Measurements from ENCODE around the gene ASPG.

Gene ASPG

DNA sequence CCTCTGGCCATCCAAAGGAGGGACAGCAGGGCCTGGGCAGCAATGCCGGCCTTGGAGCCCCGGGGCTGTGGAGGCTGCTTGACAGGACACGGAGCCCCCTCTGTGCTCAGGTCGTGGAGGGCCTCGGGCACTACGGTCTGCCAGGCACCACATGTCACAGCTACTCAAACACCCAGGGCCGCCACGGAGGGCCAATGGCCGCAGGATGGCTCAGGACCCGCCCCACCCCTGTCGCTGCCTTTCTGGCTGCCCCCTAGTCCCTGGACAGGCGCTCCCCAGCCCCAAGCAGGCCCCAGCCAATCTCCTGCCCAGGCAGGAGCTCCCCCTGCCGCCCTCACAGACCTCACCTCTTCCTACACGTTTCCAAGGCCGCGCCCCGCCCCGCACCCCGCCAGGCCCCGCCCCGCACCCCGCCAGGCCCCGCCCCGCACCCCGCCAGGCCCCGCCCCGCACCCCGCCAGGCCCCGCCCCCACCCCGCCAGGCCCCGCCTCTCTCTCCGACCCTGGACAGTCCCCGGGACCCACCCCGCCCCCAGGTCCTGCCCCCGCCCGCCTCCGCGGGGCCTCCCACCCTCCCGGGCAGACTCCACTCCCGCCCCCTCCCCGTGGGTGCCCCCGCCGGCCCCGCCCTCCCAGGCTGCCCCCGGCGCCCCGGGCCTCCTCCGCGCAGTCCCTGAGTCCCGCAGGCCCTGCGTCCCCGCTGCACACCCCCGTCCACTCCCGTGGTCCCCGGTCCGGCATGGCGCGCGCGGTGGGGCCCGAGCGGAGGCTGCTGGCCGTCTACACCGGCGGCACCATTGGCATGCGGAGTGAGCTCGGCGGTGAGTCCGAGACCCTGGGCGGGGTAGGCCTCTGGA, at the start of gene ASPG:
TSS of gene ASPG (plus strand) at position 669 of the 857 bp plus-strand sequence. CDS start at position 740, 71 bp downstream.
- peak; percentile 49 for DNase-seq

DNA sequence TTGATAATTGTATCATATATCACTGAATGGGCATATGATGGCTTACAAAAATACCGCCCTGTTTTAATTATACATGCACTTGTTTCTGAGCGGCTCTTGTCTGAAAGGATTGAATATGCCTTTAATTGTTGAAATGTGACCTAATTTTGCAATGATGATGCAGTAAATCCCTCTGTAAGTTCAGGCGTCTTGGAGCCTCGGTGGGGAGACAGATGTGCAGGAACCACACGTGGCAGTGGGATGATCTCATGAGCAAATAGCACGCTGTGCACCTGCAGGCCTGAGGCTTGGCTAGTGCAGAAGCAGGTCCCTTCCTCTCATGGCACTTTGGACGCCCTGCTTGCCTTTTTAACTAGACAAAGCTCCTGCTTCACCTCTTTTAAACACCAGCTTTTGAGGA, 49.3 kb upstream of the ASPG start:
- DNase-seq = no peak

DNA sequence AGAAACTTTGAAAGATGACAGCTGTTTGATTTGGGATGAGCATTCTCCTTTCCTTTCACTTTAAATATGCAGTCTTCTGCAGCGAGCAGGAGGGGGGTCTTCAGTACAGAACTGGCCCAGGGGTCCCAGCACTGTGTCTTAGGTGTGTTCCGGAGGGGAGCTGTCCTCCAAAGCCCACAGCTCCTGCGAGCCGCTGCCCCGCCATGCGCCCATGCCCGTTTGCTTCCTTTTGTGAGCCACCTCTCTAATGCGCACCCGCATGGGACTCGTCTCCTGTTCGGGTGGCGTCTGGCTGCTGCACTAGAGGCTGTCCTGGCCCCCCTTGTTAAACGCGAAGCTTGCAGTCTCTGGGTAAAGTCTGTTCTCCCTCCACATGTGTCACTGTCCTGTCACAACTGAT, 48.4 kb upstream of the ASPG start:
- DNase-seq = no peak

DNA sequence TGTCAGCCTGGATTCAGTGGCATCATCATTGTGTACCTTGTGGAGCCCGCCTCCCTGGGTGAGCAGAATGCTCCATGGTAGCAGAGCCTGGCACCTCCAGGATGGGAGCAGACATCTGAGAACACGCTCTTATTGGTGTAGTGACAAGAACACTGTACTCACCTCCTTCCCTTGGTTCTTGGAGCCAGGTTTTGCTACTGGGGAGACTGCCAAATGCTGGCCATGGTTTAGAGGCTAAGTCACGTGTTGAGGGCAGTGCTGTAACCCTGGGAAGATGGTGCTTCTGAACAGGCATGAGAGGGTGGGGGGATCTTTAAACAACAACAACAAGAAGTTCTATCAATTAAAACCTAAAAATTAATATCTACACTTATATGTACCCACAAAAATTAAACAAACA, 47.6 kb upstream of the ASPG start:
- no peak for DNase-seq

DNA sequence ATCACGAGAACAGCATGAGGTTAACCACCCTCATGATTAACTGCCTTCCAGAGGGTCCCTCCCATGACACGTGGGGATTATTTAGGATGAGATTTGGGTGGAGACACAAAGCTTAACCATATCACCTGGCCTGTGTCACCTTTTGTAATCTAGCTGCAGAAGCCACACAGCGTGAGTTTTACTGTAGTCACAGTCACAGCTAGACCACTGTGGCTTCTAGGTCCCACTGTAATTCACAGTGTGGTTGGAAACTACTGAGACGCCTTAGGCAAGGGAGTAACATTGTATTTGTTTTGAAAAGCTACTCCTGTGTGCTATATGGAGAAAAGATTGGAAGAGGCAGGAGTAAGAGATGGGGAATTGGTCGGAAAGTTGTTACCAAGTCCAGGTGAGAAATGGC, 46.3 kb upstream of the ASPG start:
- no peak for DNase-seq

DNA sequence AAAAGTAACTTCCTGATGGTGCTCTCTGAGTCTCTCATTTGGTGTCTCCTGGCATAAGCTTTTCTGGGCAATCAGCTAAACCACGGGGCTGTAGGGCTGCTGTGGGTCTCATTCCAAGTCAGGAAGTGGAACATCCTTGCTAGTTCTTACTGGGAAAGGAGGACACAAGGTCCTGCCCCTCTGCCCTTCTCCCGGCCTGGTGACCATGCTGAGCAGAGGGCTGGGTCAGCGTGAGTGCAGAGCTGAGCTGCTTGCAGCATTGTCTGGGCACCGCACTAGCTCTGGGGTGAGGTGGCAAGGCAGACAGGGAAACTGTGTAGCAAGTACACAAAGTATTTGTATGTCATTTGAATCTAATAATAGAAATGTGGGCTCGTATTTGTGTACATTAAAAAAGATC, 45.0 kb upstream of the ASPG start:
- DNase-seq = no peak

DNA sequence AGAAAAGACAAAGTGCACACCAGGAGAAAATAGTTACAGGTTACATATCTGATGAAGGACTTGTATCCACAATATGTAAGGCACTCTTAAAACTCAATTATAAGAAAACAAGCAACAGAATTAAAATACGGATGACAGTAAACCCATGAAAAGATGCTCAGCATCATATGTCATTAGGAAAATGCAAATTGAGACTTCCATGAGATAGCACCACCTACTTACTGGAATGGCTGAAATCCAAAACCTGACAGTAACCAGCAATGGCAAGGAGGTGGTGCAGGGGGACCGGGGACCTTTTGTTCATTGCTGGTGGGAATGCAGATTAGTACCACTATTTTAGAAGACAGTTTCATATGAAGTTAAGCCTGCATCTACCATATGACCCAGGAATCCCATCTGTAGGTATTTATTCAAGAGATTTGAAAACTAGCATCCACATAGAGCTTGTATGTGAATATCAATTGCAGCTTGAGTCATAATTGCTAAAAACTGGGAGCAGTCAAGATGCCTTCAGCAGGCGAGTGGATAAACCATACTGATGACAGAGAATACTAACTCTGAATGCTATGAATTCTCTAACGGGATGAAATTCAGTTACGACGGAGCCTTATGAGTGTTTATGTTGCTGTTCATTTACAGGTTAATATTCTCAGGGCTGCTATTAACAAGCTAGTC, 43.9 kb upstream of the ASPG start:
- no peak for DNase-seq

DNA sequence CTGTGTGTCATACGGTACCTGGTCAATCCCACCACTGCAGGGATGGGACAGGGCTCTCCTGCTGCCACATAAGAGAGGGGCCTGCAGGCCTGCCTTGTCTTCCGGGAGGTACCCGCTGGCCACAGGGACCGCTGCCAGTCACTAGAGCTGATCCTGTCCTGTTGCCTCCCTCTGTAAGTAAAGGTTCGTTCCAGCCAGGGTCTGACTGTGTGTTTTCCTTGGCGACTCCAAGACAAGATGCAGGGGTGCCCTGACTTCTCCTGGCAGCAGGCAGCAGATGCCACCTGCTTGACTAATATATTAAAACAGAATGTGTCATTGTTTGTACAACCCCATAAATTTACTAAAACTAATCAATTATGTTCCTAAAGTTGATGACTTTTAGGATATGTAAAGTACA, 41.5 kb upstream of the ASPG start:
- DNase-seq = no peak

DNA sequence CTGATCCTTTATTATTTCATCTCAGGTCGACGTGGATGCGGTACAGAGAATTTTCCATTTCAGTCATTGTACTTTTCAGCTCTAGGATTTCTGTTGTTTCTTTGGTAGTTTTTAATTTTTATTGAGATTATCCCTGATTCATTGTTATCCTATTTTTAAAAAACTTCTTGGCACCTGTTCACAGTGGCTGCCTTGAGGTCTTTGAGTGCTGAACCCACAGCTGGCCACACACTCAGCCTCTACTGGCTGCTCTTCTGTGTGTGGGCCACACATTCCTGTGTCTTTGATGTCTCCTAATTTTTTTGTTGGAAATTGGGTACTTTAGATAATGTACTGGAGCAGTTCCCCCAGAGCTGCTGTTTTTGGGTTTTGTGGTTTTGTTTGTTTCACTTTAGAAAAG, 37.7 kb upstream of the ASPG start:
- no peak for DNase-seq

DNA sequence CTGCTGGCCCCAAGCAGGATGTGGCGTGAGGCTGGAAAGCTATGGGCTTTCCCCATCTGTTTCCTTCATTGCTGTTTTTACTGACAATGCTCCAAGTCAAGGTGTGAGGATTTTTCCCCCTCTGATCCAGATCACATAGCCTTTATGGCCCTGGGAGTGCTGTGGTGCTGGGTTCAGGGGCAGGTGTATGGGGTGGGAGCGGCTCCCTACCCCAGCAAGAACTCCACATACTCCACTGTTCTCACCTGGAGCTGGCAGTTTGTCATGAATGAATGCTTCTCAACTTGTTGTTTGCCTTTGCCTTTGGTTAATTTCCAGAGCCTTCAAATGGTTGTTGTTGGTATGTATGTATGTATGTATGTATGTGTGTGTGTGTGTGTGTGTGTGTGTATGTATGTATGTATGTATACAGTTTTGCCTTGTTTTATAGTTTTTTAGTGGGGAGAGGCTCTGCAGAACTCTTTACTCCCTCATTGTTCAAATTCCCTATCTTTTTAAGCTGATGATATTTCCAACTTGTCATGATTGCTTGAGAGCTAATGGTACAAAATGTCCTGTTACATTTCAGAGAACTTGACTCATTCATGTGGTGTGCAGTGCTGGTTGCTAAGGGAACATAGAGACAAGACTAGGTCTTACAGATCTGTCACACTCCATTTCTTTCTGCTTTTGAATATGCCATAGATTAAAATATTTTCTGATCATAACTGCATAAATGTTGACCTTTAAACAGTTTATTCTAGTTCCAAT, 36.6 kb upstream of the ASPG start:
- DNase-seq = no peak

DNA sequence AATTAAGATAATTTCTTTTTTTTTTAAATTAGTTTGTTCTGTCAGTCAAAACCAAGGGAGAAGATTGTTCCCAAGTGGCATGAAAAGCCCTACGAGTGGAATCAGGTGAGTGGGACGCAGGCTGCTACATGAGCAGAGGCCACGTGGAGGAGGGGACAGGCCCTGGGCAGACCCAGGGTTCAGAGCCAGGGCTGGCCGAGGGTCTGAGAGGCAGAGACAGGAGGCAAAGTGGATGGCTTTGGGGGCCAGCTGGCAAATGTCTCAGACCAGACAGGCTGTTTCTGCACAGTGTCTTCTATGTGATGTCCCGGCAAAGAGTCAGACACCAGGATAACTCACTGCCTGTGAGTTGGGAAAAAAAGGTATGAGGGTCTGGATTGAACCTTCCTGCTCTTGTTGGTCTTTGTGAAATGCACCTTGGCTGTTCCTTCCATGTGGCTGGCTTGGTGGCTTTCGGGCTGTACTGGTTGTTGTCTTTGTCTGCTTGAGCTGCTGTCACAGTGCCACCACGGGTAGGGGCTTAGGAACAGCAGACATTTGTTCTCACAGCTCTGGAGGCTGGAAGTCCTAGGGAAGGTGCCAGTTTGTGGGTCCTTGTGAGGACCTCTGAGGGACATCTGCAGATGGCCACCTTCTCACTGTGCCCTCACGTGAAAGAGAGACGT, 35.8 kb upstream of the ASPG start:
- DNase-seq = no peak

DNA sequence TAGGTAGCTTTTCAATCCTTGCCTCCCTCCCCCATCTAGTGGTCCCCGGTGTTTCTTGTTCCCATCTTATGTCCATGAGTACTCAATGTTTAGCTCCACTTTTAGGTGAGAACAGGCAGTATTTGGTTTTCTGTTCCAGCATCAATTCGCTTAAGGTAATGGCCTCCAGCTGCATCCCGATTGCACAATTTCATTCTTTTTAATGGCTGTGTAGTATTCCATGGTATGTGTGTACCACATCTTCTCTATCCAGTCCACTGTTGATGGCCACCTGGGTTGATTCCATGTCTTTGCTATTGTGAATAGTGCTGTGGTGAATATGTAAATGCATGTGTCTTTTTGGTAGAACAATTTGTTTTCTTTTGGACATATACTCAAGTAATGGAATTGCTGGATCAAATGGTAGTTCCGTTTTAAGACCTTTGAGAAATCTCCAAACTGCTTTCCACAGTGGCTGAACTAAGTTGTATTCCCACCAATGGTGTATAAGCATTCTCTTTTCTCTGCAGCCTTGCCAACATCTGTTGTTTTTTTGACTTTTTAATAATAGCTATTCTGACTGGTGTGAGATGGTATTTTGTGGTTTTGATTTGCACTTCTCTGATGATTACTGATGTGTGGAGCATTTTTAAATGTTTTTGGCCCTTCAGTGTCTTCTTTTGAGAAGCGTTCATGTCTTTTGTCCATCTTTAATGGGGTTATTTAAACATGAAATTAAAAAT, 34.2 kb upstream of the ASPG start:
- no peak for DNase-seq

DNA sequence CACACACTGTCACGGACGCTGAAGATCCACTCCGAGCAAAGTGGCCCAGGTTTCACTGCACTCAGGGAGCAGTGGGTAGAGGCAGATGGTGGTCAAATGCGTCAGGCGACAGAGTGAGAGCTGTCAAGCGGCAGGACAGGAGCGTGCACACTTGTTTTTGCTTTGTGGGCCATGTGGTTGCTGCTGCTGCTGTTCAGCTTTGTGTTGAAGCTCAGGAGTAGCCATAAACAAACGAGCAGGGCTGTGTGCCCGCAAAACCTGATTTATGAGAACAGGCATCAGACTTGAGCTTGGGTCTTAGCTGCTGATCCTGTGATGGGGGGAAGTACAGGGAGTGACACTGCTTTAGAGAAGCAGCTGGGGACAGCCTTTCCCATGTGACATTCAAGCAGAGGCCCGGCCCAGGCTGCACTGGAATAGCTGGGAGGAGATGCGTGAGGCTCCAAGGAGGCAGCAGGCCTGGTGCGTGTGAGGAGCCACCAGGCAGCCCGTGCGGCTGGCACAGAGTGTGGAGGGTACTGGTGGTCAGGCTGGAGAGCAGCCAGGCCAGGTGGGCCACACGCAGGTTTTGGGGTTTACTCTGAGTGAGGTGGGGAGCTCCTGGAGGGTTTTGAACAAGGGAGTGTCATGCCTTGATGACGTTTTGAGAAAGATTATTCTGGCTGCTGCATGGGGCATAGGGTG, 31.1 kb upstream of the ASPG start:
- DNase-seq = no peak

DNA sequence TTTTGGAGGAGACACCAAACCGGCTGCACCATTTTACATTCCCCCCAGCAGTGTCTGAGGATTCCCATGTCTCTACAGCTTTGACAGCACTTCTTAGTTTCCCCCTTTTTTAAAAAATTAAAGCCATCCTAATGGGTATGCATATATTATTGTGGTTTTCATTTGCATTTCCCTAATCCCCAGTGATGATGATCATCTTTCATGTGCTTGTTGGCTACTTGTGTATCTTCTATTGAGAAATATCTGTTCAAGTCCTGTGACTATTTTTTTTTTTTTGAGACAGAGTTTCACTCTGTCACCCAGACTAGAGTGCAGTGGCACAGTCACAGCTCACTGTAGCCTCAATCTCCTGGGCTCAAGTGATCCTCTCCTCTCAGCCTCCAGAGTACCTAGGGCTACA, 23.2 kb upstream of the ASPG start:
- no peak for DNase-seq

DNA sequence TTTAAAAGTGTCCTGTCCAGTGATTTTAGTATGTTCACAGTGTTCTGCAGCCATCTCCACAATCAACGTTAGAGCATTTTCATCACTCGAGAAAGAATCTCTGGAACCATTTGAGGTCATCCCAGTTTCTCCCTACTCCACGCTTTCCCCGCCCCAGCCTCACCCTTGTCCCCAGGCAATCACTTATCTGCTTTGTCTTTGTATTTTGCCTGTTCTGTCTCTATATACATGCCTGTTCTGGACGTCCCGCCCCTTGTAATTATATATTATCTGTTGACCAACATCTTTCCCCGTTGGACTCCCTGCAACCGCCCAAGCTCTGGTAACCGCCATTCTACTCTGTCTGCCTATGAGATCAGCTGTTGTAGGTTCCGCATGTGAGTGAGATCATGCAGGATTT, 21.5 kb upstream of the ASPG start:
- no peak for DNase-seq

DNA sequence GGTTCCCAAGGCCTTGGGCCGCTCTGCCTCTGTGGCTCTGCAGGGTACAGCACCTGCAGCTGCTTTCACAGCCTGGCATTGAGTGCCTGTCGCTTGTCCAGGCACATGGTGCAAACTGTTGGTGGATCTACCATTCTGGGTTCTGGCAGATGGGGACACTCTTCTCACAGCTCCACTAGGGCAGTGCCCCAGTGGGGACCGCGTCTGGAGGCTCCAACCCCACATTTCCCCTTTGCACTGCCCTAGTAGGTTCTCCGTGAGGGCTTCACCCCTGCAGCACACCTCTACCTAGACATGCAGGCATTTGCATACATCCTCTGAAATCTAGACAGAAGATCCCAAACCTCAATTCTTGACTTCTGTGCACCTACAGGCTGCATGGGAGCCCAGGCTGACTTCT, 19.2 kb upstream of the ASPG start:
- DNase-seq = no peak

DNA sequence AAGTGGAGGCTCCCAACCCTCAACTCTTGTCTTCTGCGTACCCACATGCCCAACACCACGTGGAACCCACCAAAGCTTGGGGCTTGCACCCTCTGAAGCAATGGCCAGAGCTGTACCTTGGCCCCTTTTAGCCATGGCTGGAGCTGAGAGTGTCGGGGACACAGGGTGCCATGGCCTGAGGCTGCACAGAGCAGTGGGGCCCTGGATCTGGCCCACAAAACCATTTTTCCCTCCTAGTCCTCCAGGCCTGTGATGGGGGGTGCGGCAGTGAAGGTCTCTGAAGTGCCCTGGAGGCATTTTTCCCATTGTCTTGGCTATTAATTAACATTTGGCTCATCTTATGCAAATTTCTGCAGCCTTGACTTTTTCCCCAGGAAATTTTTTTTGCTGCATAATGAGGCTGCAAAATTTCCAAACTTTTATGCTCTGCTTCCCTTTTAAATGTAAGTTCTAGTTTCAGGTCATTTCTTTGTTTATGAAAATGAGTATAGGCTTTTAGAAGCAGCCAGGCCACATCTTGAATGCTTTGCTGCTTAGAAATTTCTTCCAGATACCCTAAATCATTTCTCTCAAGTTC, 18.7 kb upstream of the ASPG start:
- no peak for DNase-seq

DNA sequence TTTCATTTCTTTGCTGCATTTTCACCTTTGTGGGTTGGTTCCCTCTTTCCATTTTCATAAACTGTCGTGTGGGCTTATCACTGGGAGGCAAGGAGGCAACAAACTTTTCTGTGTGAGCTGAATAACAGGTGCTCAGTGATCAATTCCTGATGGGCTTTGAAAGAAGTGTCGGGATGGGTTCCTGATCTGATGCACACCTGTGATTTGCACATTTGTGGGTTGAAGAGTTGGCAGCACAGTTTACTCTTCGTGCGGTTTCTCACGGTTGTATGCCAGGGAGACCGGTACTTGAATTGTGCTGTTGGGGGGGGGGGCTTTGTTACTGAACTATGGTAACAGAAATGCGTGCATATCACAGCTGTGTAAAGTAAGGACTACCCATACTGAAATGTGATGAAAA, 16.0 kb upstream of the ASPG start:
- DNase-seq = no peak

DNA sequence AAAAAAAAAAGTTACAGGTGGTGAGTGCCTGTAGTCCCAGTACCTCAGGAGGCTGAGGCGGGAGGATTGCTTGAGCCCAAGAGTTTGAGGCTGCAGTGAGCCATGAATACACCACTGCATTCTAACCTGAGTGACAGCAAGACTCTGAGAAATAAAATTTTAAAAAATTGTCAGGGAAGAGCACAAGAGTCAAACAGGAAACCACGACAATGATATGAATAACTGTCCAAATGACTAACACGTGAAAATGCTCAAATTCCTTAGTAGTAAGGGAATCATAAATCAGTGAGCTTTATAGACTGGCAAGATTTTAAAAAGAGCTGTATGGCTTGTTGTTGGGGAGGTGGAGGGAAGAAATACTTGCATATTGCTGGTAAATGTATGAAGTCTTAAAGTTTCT, 12.9 kb upstream of the ASPG start:
- no peak for DNase-seq

DNA sequence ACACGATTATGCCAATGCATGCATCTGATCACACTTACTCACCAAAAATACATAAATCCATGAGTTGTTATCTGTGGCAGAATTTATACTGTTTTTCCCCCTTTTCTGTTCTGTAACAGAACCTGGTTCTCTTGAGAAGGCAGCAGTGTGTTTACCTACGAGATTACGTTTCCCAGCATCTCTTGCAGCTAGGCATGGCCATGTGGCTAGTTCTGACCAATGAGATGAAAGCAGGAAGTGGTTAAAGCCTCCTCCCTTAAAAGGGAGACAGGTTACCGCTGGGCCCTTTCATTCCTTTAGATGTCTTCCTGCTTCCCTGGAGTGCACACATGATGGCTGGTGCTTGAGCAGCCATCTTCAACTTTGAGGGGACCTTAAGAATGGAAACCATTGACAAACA, 11.7 kb upstream of the ASPG start:
- no peak for DNase-seq

DNA sequence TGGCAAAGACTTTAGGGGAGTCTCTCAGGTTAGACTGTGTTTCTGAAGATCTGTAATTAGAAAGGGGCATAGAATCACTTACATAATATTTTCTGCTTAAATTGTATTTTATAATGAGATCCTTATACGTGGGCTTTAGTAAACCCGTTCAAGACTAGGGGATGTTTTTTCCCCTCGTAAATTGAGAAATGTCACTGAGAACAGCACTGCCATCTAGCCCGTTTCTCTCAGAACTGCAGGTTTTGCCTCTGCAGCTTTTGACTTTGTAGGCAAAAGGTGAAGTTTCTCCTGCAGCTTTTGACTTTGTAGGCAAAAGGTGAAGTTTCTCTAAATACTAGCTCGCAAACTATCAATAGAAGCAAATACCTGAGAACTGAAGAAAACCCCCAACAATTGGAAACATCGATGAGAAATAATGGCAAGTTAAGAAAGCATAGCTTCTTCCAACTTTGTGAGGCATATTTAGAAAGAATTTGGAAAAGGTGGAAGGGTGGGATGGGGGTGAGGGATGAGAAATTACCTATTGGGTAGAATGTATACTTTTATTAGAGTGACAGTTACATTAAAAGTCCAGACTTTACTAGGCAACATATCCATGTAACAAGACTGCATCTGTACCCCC, 9.9 kb upstream of the ASPG start:
- DNase-seq = no peak

Data from CD4-positive, alpha-beta T cell treated with Interleukin-17A for 4 hours (primary cell).